ENCODE data around the gene MYO5C.
"Not testable (repeated sequence)": the region's sequence is repeated elsewhere in the genome, so short reads cannot be mapped to it uniquely, and the experiment has no call there.

DNA sequence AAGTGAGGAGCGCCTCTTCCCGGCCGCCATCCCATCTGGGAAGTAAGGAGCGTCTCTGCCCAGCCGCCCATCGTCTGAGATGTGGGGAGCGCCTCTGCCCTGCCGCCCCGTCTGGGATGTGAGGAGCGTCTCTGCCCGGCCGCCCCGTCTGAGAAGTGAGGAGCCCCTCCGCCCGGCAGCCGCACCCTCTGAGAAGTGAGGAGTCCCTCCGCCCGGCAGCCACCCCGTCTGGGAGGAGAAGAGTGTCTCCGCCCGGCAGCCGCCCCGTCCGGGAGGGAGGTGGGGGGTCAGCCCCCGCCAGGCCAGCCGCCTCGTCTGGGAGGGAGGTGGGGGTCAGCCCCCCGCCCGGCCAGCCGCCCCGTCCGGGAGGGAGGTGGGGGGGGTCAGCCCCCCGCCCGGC, 9.7 kb downstream of the MYO5C start:
- TF ChIP-seq, protein P1, sequence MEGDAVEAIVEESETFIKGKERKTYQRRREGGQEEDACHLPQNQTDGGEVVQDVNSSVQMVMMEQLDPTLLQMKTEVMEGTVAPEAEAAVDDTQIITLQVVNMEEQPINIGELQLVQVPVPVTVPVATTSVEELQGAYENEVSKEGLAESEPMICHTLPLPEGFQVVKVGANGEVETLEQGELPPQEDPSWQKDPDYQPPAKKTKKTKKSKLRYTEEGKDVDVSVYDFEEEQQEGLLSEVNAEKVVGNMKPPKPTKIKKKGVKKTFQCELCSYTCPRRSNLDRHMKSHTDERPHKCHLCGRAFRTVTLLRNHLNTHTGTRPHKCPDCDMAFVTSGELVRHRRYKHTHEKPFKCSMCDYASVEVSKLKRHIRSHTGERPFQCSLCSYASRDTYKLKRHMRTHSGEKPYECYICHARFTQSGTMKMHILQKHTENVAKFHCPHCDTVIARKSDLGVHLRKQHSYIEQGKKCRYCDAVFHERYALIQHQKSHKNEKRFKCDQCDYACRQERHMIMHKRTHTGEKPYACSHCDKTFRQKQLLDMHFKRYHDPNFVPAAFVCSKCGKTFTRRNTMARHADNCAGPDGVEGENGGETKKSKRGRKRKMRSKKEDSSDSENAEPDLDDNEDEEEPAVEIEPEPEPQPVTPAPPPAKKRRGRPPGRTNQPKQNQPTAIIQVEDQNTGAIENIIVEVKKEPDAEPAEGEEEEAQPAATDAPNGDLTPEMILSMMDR (IDR thresholded peaks at IDR 0.05) = not testable (repeated sequence)
- not testable (repeated sequence) for TF ChIP-seq POLR2A (IDR thresholded peaks at IDR 0.05)

Data from uterus (tissue), 2 donors.